ENCODE measurements around the gene PUS10. TPM values are rescaled to one million over a fixed set of nuclear protein-coding genes. Genes with fewer than 3 reads are reported as not detected.

PUS10 gene
- total RNA-seq, 3 donors from 2014 or later: 8.2 to 16.2 (median 9.3) TPM

DNA sequence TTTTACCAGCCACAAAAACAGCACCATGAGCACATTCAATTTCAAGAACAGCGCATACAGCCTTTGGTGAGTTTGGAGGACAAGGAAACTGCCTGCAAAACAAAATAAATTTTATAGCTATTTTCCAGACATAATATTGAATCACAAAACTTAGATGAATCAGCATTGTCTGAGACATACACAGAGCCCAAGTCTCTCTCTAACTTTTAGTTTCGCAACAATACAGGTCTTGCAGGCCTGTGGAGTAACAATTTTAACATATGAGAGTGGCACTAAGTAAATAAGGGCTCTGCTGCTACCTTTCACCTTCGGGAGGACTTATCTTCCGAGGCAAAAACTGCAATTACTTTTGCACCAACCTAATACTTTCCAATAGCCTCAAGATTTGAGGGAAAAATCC is 56.6 kb downstream of the PUS10 start:
- intact Hi-C loops (cut with DNase I; ENCODE audit: low total_unique reads): no loop called here
- Histone ChIP-seq H3K27me3 (no peaks in the 10 kb centered on the region), H3K27ac (no peak overlapping the region), H3K4me1 (no peaks in the 10 kb centered on the region), H3K4me3 (no peak overlapping the region), H3K36me3 (no peaks in the 10 kb centered on the region), H3K9me3 (no peaks in the 10 kb centered on the region)
- no peak for DNase-seq (ENCODE audit: low spot score in 2 of 2)
- TF ChIP-seq POLR2AphosphoS5 (IDR thresholded peaks at IDR 0.05): no peak

GRCh38 chr2:60960706-60961105 is 57.3 kb downstream of the PUS10 start:
- TF ChIP-seq, protein P1, sequence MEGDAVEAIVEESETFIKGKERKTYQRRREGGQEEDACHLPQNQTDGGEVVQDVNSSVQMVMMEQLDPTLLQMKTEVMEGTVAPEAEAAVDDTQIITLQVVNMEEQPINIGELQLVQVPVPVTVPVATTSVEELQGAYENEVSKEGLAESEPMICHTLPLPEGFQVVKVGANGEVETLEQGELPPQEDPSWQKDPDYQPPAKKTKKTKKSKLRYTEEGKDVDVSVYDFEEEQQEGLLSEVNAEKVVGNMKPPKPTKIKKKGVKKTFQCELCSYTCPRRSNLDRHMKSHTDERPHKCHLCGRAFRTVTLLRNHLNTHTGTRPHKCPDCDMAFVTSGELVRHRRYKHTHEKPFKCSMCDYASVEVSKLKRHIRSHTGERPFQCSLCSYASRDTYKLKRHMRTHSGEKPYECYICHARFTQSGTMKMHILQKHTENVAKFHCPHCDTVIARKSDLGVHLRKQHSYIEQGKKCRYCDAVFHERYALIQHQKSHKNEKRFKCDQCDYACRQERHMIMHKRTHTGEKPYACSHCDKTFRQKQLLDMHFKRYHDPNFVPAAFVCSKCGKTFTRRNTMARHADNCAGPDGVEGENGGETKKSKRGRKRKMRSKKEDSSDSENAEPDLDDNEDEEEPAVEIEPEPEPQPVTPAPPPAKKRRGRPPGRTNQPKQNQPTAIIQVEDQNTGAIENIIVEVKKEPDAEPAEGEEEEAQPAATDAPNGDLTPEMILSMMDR (IDR thresholded peaks at IDR 0.05): no peak
- TF ChIP-seq POLR2A (IDR thresholded peaks at IDR 0.05) (no peak), POLR2AphosphoS5 (IDR thresholded peaks at IDR 0.05) (no peak)
- Histone ChIP-seq H3K9me3 (no peaks in the 10 kb centered on the region), H3K27me3 (no peaks in the 10 kb centered on the region), H3K36me3 (no peaks in the 10 kb centered on the region), H3K27ac (no peak overlapping the region), H3K4me1 (no peaks in the 10 kb centered on the region), H3K4me3 (no peak overlapping the region)
- intact Hi-C loops (cut with DNase I; ENCODE audit: low total_unique reads): no loop called here
- DNase-seq (ENCODE audit: low spot score in 2 of 2): no peak

GRCh38 chr2:60959501-60959900 is 58.6 kb downstream of the PUS10 start:
- Histone ChIP-seq H3K27me3 (no peaks in the 10 kb centered on the region), H3K4me1 (no peaks in the 10 kb centered on the region), H3K4me3 (no peak overlapping the region), H3K27ac (peak overlapping the region in 1 of 2 donors; percentile 41), H3K36me3 (no peaks in the 10 kb centered on the region), H3K9me3 (no peaks in the 10 kb centered on the region)
- DNase-seq (ENCODE audit: low spot score in 2 of 2): no peak
- TF ChIP-seq, protein P1 (IDR thresholded peaks at IDR 0.05): no peak
- no peak for TF ChIP-seq POLR2A (IDR thresholded peaks at IDR 0.05)
- no peak for TF ChIP-seq POLR2AphosphoS5 (IDR thresholded peaks at IDR 0.05)
- intact Hi-C loops (cut with DNase I; ENCODE audit: low total_unique reads): no loop called here

- no peaks in the 10 kb centered on the region for H3K36me3 ChIP-seq
- DNase-seq (ENCODE audit: low spot score in 2 of 2): no peak
- no peaks in the 10 kb centered on the region for H3K4me1 ChIP-seq
- intact Hi-C loops (cut with DNase I; ENCODE audit: low total_unique reads): no loop called here
- H3K27ac ChIP-seq: peak overlapping the region in 1 of 2 donors; percentile 41
- TF ChIP-seq POLR2AphosphoS5 (IDR thresholded peaks at IDR 0.05) (no peak), POLR2A (IDR thresholded peaks at IDR 0.05) (no peak)
- TF ChIP-seq, protein P1 (IDR thresholded peaks at IDR 0.05): no peak
- H3K27me3 ChIP-seq: no peaks in the 10 kb centered on the region
- H3K9me3 ChIP-seq: no peaks in the 10 kb centered on the region
- no peak overlapping the region for H3K4me3 ChIP-seq
Measured at GRCh38 chr2:60958800-60959199, 59.3 kb downstream of the PUS10 start.

DNA sequence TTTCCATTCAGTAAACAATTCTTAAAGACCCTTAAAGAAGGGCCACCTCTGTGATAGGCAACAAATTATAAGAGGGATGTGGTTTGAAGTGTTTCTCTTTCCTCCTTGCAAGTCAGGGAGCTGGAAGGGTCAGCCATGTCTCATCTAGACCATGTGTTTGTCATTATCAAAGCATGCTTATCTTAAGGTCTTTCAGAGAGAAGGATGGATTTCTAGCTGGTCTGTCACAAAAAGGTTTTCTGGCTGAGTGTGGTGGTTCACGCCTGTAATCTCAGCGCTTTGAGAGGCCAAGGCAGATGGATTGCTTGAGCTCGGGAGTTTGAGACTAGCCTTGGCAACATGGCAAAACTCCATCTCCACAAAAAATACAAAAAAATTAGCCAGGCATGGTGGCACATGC is 59.7 kb downstream of the PUS10 start:
- intact Hi-C loops (cut with DNase I; ENCODE audit: low total_unique reads): no loop called here
- H3K36me3 ChIP-seq: no peaks in the 10 kb centered on the region
- H3K27ac ChIP-seq: no peak overlapping the region
- H3K4me1 ChIP-seq: no peaks in the 10 kb centered on the region
- no peak for DNase-seq (ENCODE audit: low spot score in 2 of 2)
- H3K4me3 ChIP-seq: no peak overlapping the region
- H3K27me3 ChIP-seq: no peaks in the 10 kb centered on the region
- no peaks in the 10 kb centered on the region for H3K9me3 ChIP-seq
- no peak for TF ChIP-seq POLR2A (IDR thresholded peaks at IDR 0.05)
- TF ChIP-seq POLR2AphosphoS5 (IDR thresholded peaks at IDR 0.05): no peak
- TF ChIP-seq, protein P1 (IDR thresholded peaks at IDR 0.05): no peak

- TF ChIP-seq POLR2A (IDR thresholded peaks at IDR 0.05) (no peak), POLR2AphosphoS5 (IDR thresholded peaks at IDR 0.05) (no peak)
- TF ChIP-seq, protein P1 (IDR thresholded peaks at IDR 0.05): no peak
- H3K4me3 ChIP-seq: no peak overlapping the region
- intact Hi-C loops (cut with DNase I; ENCODE audit: low total_unique reads): no loop called here
Measured at GRCh38 chr2:60957643-60958042, 60.4 kb downstream of the PUS10 start.

More at GRCh38 chr2:60957643-60958042, 60.4 kb downstream of the PUS10 start:
- H3K9me3 ChIP-seq: no peaks in the 10 kb centered on the region
- H3K27ac ChIP-seq: no peak overlapping the region
- no peak for DNase-seq (ENCODE audit: low spot score in 2 of 2)
- no peaks in the 10 kb centered on the region for H3K4me1 ChIP-seq
- H3K27me3 ChIP-seq: no peaks in the 10 kb centered on the region
- no peaks in the 10 kb centered on the region for H3K36me3 ChIP-seq
